Liver (tissue), 9 donors: ENCODE data around the gene PRRT1B. TPM values are rescaled to one million over a fixed set of nuclear protein-coding genes. Genes with fewer than 3 reads are reported as not detected.

Experiments used
- DNase-seq: peaks from one replicate; pipeline ENCODE4 v3.0.0-alpha.2; 2017; ENCODE audit warnings: low spot score
- H3K27ac ChIP-seq, 2 donors: one replicate each; pipeline ENCODE4 v1.7.0; 2013; ENCODE audit warnings: inconsistent platforms in 2 of 2, low read length in 2 of 2, control low read depth in 1 of 2, low read depth in 1 of 2, mild to moderate bottlenecking in 1 of 2
- H3K27me3 ChIP-seq, 4 donors: one replicate each; pipeline versions ENCODE4 v1.6.1 to v1.7.0; 2013; ENCODE audit warnings: low read length in 3 of 4, inconsistent platforms in 1 of 4, mild to moderate bottlenecking in 1 of 4, moderate library complexity in 1 of 4; ENCODE audit not compliant: control insufficient read depth in 4 of 4, insufficient read depth in 4 of 4
- H3K36me3 ChIP-seq, 4 donors: one replicate each; pipeline versions ENCODE4 v1.6.1 to v1.7.0; 2013; ENCODE audit warnings: low read length in 3 of 4, mild to moderate bottlenecking in 3 of 4, low read depth in 1 of 4, moderate library complexity in 1 of 4; ENCODE audit not compliant: control insufficient read depth in 4 of 4, insufficient read depth in 3 of 4
- H3K4me1 ChIP-seq, 4 donors: one replicate each; pipeline versions ENCODE4 v1.6.1 to v1.7.0; 2013; ENCODE audit warnings: low read length in 3 of 4, mild to moderate bottlenecking in 3 of 4, moderate library complexity in 1 of 4; ENCODE audit not compliant: control insufficient read depth in 4 of 4, insufficient read depth in 4 of 4
- H3K4me3 ChIP-seq, 3 donors: one replicate each; pipeline versions ENCODE4 v1.6.1 to v1.7.0; 2013; ENCODE audit warnings: low read length in 3 of 3, control low read depth in 1 of 3, low read depth in 1 of 3, mild to moderate bottlenecking in 1 of 3
- H3K9ac ChIP-seq, 2 donors: one replicate each; pipeline ENCODE4 v1.7.0; 2013; ENCODE audit warnings: low read length in 2 of 2, mild to moderate bottlenecking in 2 of 2, moderate library complexity in 2 of 2, control low read depth in 1 of 2, low read depth in 1 of 2
- H3K9me3 ChIP-seq, 4 donors: one replicate each; pipeline versions ENCODE4 v1.6.1 to v1.7.0; 2013; ENCODE audit warnings: low read length in 3 of 4; ENCODE audit not compliant: control insufficient read depth in 4 of 4
- EGR1 ChIP-seq, 2 donors: IDR thresholded peaks; 2 replicates each; pipeline ENCODE4 v1.6.1; 2016 to 2018; ENCODE audit warnings: antibody characterized with exemption in 2 of 2, low read depth in 2 of 2
- FOXA1 ChIP-seq: IDR thresholded peaks from 2 replicates; pipeline ENCODE4 v1.6.1; 2016; ENCODE audit warnings: antibody characterized with exemption
- FOXA2 ChIP-seq: IDR thresholded peaks from 2 replicates; pipeline ENCODE4 v1.6.1; 2016; ENCODE audit warnings: antibody characterized with exemption
- GABPA ChIP-seq, 2 donors: IDR thresholded peaks in 1 of 2; conservative IDR thresholded peaks in 1 of 2; 2 replicates each; pipeline ENCODE4 v1.6.1; 2016; ENCODE audit warnings: antibody characterized with exemption in 2 of 2, mild to moderate bottlenecking in 1 of 2, moderate library complexity in 1 of 2
- HNF4A ChIP-seq, 2 donors: conservative IDR thresholded peaks; 2 replicates each; pipeline ENCODE4 v1.6.1; 2016; ENCODE audit warnings: antibody characterized with exemption in 2 of 2, mild to moderate bottlenecking in 2 of 2
- HNF4G ChIP-seq: IDR thresholded peaks from 2 replicates; pipeline ENCODE4 v1.6.1; 2016; ENCODE audit warnings: antibody characterized with exemption
- NR2F2 ChIP-seq: IDR thresholded peaks from 2 replicates; pipeline ENCODE4 v1.6.1; 2016; ENCODE audit warnings: antibody characterized with exemption
- RXRA ChIP-seq, 2 donors: IDR thresholded peaks; 2 replicates each; pipeline ENCODE4 v1.6.1; 2017 to 2018; ENCODE audit warnings: antibody characterized with exemption in 2 of 2, mild to moderate bottlenecking in 1 of 2
- SP1 ChIP-seq: IDR thresholded peaks from 2 replicates; pipeline ENCODE4 v1.6.1; 2018; ENCODE audit warnings: antibody characterized with exemption, mild to moderate bottlenecking
- TAF1 ChIP-seq: conservative IDR thresholded peaks from 2 replicates; pipeline ENCODE4 v1.6.1; 2016; ENCODE audit warnings: antibody characterized with exemption, mild to moderate bottlenecking
- YY1 ChIP-seq: IDR thresholded peaks from 2 replicates; pipeline ENCODE4 v1.6.1; 2016; ENCODE audit warnings: antibody characterized with exemption, mild to moderate bottlenecking
- whole genome bisulfite sequencing: extraction: QIAGEN DNeasy Blood & Tissue Kit; methylation state at CpG from one replicate; pipeline ENCODE4 v1.1.7; 2013; 5-methylcytosine and 5-hydroxymethylcytosine counted together
- polyA plus RNA-seq, 2 donors: library from polyadenylated mRNA; stranded (reverse) in 1 of 2; unstranded in 1 of 2; fragments of 200-250 nt in 1 of 2; fragments of >200 nt in 1 of 2; fragmentation: Nextera tagmentation in 1 of 2; extraction: Ambion mirVana in 1 of 2; gene quantifications; one replicate each; pipeline versions ENCODE4 v1.2.1 to v1.2.3, GENCODE V29; 2013 to 2015
- total RNA-seq, 2 donors: library from RNA; depleted of rRNA; stranded (reverse); fragments of >200 nt; gene quantifications; one replicate each; pipeline ENCODE4 v1.2.3, GENCODE V29; 2014
- TF ChIP-seq, protein P1 (sequence below): IDR thresholded peaks from 2 replicates; pipeline ENCODE4 v1.6.1; 2016; ENCODE audit warnings: antibody characterized with exemption
- TF ChIP-seq, protein P2 (sequence below): IDR thresholded peaks from 2 replicates; pipeline ENCODE4 v1.6.1; 2016; ENCODE audit warnings: antibody characterized with exemption
- TF ChIP-seq, protein P3 (sequence below): fragments of 150-350 bp; IDR thresholded peaks from 2 replicates; pipeline ENCODE4 v1.5.1; 2017; ENCODE audit warnings: improper control_type of control experiment, low read depth, low read length; ENCODE audit not compliant: missing input control
- TF ChIP-seq, protein P4 (sequence below): IDR thresholded peaks from 2 replicates; pipeline ENCODE4 v1.6.1; 2016; ENCODE audit warnings: antibody characterized with exemption, mild to moderate bottlenecking
- donor health status: healthy.
- donor health status: healthy.
- donor health status: healthy.
- donor health status: healthy.
- donor health status: healthy.

The PRRT1B gene
- total and polyA plus RNA-seq, 4 donors = 0.15 to 1.9 (median 1.4) TPM

DNA sequence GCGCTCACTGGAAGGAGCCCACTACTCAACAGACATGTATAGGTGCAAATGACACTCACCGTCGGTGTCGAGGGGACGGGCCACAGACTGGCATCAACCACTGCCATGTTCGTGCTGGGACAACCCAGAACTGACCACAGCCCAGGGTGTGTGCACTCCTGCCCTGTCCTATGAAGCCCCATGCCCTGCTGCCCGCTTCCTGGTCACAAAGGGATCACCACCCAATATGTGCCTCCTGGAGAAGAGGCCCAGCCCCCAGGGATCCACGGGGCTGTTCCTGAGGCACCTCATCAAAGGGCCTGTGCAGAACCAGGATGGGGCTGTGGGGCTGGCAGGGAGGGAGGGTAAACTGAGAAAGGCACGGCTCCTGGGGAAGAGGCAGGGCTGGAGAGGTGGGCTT lies 43.1 kb downstream of the PRRT1B start:
- Histone ChIP-seq H3K36me3 (peaks cover 0 to 34% (median 16%) of the 10 kb centered on the region in 4 donors), H3K4me3 (no peak overlapping the region), H3K4me1 (no peaks in the 10 kb centered on the region), H3K9me3 (no peaks in the 10 kb centered on the region), H3K27me3 (no peaks in the 10 kb centered on the region), H3K27ac (no peak overlapping the region), H3K9ac (no peak overlapping the region)
- DNase-seq = no peak
- TF ChIP-seq NR2F2 (no peak), FOXA1 (no peak), YY1 (no peak), EGR1 (IDR thresholded peaks at IDR 0.05; ENCODE audit: low read depth in 2 of 2) (no peak), HNF4A (conservative IDR thresholded peaks at IDR 0.05) (no peak)
- TF ChIP-seq, protein P1, sequence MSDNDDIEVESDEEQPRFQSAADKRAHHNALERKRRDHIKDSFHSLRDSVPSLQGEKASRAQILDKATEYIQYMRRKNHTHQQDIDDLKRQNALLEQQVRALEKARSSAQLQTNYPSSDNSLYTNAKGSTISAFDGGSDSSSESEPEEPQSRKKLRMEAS = no peak
- TF ChIP-seq, protein P2, sequence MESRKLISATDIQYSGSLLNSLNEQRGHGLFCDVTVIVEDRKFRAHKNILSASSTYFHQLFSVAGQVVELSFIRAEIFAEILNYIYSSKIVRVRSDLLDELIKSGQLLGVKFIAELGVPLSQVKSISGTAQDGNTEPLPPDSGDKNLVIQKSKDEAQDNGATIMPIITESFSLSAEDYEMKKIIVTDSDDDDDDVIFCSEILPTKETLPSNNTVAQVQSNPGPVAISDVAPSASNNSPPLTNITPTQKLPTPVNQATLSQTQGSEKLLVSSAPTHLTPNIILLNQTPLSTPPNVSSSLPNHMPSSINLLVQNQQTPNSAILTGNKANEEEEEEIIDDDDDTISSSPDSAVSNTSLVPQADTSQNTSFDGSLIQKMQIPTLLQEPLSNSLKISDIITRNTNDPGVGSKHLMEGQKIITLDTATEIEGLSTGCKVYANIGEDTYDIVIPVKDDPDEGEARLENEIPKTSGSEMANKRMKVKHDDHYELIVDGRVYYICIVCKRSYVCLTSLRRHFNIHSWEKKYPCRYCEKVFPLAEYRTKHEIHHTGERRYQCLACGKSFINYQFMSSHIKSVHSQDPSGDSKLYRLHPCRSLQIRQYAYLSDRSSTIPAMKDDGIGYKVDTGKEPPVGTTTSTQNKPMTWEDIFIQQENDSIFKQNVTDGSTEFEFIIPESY = no peak
- TF ChIP-seq, protein P3, sequence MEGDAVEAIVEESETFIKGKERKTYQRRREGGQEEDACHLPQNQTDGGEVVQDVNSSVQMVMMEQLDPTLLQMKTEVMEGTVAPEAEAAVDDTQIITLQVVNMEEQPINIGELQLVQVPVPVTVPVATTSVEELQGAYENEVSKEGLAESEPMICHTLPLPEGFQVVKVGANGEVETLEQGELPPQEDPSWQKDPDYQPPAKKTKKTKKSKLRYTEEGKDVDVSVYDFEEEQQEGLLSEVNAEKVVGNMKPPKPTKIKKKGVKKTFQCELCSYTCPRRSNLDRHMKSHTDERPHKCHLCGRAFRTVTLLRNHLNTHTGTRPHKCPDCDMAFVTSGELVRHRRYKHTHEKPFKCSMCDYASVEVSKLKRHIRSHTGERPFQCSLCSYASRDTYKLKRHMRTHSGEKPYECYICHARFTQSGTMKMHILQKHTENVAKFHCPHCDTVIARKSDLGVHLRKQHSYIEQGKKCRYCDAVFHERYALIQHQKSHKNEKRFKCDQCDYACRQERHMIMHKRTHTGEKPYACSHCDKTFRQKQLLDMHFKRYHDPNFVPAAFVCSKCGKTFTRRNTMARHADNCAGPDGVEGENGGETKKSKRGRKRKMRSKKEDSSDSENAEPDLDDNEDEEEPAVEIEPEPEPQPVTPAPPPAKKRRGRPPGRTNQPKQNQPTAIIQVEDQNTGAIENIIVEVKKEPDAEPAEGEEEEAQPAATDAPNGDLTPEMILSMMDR = no peak
- WGBS = 97% methylated on average over 9 of the region's 9 CpGs

DNA sequence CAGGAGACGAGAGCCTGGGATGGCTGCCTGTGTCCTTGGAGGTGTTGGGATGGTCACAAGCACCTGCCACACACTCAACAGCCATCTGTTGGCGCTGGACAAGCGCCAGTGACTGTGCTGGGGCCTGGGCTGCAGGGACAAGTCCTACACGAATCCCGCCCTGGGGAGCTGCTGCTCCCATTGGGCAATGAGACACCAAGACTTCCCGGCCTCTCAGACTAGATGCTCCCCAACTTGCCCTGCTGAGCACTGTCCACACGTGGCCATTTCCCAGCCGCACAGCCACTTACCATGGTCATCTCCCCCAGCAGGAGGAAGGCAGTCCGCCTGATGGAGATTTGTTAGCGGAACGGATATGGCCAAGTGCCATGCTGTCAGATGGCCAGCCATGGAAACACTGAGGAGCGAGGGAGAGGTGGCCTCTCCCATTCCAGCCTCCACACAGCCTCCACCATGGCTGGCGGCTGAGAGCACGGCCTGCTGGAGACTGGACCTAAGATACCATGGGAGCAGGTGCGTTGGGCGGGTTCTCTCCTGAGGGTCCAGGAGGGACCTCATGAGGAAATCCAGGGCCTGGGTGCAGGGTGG lies 43.9 kb downstream of the PRRT1B start:
- H3K27ac ChIP-seq = no peak overlapping the region
- H3K4me1 ChIP-seq = no peaks in the 10 kb centered on the region
- no peak overlapping the region for H3K9ac ChIP-seq
- H3K9me3 ChIP-seq = no peaks in the 10 kb centered on the region
- no peak for DNase-seq
- no peak overlapping the region for H3K4me3 ChIP-seq
- TF ChIP-seq TAF1 = no peak
- no peak for TF ChIP-seq RXRA (IDR thresholded peaks at IDR 0.05)
- TF ChIP-seq FOXA2 = no peak
- TF ChIP-seq, protein P4, sequence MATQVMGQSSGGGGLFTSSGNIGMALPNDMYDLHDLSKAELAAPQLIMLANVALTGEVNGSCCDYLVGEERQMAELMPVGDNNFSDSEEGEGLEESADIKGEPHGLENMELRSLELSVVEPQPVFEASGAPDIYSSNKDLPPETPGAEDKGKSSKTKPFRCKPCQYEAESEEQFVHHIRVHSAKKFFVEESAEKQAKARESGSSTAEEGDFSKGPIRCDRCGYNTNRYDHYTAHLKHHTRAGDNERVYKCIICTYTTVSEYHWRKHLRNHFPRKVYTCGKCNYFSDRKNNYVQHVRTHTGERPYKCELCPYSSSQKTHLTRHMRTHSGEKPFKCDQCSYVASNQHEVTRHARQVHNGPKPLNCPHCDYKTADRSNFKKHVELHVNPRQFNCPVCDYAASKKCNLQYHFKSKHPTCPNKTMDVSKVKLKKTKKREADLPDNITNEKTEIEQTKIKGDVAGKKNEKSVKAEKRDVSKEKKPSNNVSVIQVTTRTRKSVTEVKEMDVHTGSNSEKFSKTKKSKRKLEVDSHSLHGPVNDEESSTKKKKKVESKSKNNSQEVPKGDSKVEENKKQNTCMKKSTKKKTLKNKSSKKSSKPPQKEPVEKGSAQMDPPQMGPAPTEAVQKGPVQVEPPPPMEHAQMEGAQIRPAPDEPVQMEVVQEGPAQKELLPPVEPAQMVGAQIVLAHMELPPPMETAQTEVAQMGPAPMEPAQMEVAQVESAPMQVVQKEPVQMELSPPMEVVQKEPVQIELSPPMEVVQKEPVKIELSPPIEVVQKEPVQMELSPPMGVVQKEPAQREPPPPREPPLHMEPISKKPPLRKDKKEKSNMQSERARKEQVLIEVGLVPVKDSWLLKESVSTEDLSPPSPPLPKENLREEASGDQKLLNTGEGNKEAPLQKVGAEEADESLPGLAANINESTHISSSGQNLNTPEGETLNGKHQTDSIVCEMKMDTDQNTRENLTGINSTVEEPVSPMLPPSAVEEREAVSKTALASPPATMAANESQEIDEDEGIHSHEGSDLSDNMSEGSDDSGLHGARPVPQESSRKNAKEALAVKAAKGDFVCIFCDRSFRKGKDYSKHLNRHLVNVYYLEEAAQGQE = no peak
- TF ChIP-seq NR2F2 = no peak
- no peak for TF ChIP-seq HNF4G
- TF ChIP-seq HNF4A (conservative IDR thresholded peaks at IDR 0.05) = no peak
- no peak for TF ChIP-seq EGR1 (IDR thresholded peaks at IDR 0.05; ENCODE audit: low read depth in 2 of 2)
- TF ChIP-seq, protein P3 = no peak
- TF ChIP-seq GABPA (IDR thresholded peaks at IDR 0.05 in 1 of 2, conservative IDR thresholded peaks at IDR 0.05 in 1 of 2) = no peak
- TF ChIP-seq SP1 = no peak
- TF ChIP-seq, protein P1 = no peak
- WGBS = 96% methylated on average over 16 of the region's 16 CpGs
- no peaks in the 10 kb centered on the region for H3K27me3 ChIP-seq
- H3K36me3 ChIP-seq = peaks cover 0 to 27% (median 12%) of the 10 kb centered on the region in 4 donors
